Measurements from ENCODE around the gene NEBL. TPM values are rescaled to one million over a fixed set of nuclear protein-coding genes. Genes with fewer than 3 reads are reported as not detected.

The NEBL gene
- total and polyA plus RNA-seq, 2 experiments from 2014 or later, result 6.3 to 12.3 TPM

- no peak overlapping the region for H3K4me3 ChIP-seq
- no peaks in the 10 kb centered on the region for H3K36me3 ChIP-seq (replicated peaks; ENCODE audit: insufficient read depth, low read depth)
- no peaks in the 10 kb centered on the region for H3K79me2 ChIP-seq
- H3K9me3 ChIP-seq (ENCODE audit: low read depth), result no peaks in the 10 kb centered on the region
- DNase-seq (ENCODE audit: low spot score), result no peak
- no peaks in the 10 kb centered on the region for H3K9me2 ChIP-seq (replicated peaks; ENCODE audit: insufficient read depth)
- H4K20me1 ChIP-seq (ENCODE audit: insufficient read depth, poor library complexity, severe bottlenecking), result no peaks in the 10 kb centered on the region
- no peak overlapping the region for H3K27ac ChIP-seq
- no peak overlapping the region for H3K4me2 ChIP-seq
- 71% methylated on average over 5 of the region's 5 CpGs for WGBS (ENCODE audit: low lambda C conversion rate, missing lambda C conversion rate)
- no peaks in the 10 kb centered on the region for H3K27me3 ChIP-seq
- H3K4me1 ChIP-seq (ENCODE audit: insufficient read depth), result no peaks in the 10 kb centered on the region
- no peak for TF ChIP-seq EZH2 (IDR thresholded peaks at IDR 0.05; ENCODE audit: borderline replicate concordance)
- TF ChIP-seq EZH2phosphoT487 (IDR thresholded peaks at IDR 0.05; ENCODE audit: low read depth, severe bottlenecking, unreplicated experiment), result no peak
- TF ChIP-seq, protein P1, sequence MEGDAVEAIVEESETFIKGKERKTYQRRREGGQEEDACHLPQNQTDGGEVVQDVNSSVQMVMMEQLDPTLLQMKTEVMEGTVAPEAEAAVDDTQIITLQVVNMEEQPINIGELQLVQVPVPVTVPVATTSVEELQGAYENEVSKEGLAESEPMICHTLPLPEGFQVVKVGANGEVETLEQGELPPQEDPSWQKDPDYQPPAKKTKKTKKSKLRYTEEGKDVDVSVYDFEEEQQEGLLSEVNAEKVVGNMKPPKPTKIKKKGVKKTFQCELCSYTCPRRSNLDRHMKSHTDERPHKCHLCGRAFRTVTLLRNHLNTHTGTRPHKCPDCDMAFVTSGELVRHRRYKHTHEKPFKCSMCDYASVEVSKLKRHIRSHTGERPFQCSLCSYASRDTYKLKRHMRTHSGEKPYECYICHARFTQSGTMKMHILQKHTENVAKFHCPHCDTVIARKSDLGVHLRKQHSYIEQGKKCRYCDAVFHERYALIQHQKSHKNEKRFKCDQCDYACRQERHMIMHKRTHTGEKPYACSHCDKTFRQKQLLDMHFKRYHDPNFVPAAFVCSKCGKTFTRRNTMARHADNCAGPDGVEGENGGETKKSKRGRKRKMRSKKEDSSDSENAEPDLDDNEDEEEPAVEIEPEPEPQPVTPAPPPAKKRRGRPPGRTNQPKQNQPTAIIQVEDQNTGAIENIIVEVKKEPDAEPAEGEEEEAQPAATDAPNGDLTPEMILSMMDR (IDR thresholded peaks at IDR 0.05; ENCODE audit: poor library complexity), result no peak
- H2AFZ ChIP-seq, result no peak overlapping the region
Observed at GRCh38 chr10:20922451-20922850, 25.3 kb upstream of the NEBL start.

DNA sequence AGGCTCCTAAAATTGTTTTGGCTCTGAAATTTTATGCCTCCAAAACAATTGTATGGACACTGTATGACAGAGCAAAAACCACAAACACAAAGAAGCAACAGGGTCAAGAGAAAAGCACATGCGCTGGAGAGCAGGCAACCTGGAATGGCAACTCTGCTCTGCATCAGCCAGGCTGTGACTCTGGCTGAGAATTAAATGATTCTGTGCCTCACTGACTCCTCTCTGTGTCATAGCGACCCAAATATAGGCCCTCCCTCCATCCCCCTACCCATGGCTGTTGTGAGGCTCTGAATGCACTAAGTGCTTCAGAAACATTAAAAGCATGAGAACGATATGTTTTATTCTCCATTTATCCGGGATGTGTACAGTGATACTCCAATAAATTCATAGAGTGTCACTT, 24.9 kb upstream of the NEBL start:
- 80% methylated on average over 4 of the region's 4 CpGs for WGBS (ENCODE audit: low lambda C conversion rate, missing lambda C conversion rate)
- Histone ChIP-seq H2AFZ (no peak overlapping the region), H3K4me1 (ENCODE audit: insufficient read depth) (no peaks in the 10 kb centered on the region), H4K20me1 (ENCODE audit: insufficient read depth, poor library complexity, severe bottlenecking) (no peaks in the 10 kb centered on the region), H3K27ac (no peak overlapping the region), H3K4me3 (no peak overlapping the region), H3K79me2 (no peaks in the 10 kb centered on the region), H3K36me3 (replicated peaks; ENCODE audit: insufficient read depth, low read depth) (no peaks in the 10 kb centered on the region), H3K9me3 (ENCODE audit: low read depth) (no peaks in the 10 kb centered on the region), H3K9me2 (replicated peaks; ENCODE audit: insufficient read depth) (no peaks in the 10 kb centered on the region), H3K27me3 (no peaks in the 10 kb centered on the region), H3K4me2 (no peak overlapping the region)
- no peak for DNase-seq (ENCODE audit: low spot score)
- TF ChIP-seq EZH2 (IDR thresholded peaks at IDR 0.05; ENCODE audit: borderline replicate concordance) (no peak), EZH2phosphoT487 (IDR thresholded peaks at IDR 0.05; ENCODE audit: low read depth, severe bottlenecking, unreplicated experiment) (no peak)
- TF ChIP-seq, protein P1 (IDR thresholded peaks at IDR 0.05; ENCODE audit: poor library complexity), result no peak

- no peaks in the 10 kb centered on the region for H3K4me1 ChIP-seq (ENCODE audit: insufficient read depth)
- no peak overlapping the region for H3K27ac ChIP-seq
- no peak overlapping the region for H3K4me3 ChIP-seq
- TF ChIP-seq EZH2 (IDR thresholded peaks at IDR 0.05; ENCODE audit: borderline replicate concordance) (no peak), EZH2phosphoT487 (IDR thresholded peaks at IDR 0.05; ENCODE audit: low read depth, severe bottlenecking, unreplicated experiment) (no peak)
- TF ChIP-seq, protein P1 (IDR thresholded peaks at IDR 0.05; ENCODE audit: poor library complexity), result no peak
- no peaks in the 10 kb centered on the region for H3K9me2 ChIP-seq (replicated peaks; ENCODE audit: insufficient read depth)
- no peaks in the 10 kb centered on the region for H3K9me3 ChIP-seq (ENCODE audit: low read depth)
- no peaks in the 10 kb centered on the region for H3K27me3 ChIP-seq
- no peaks in the 10 kb centered on the region for H4K20me1 ChIP-seq (ENCODE audit: insufficient read depth, poor library complexity, severe bottlenecking)
- H3K79me2 ChIP-seq, result no peaks in the 10 kb centered on the region
- no peaks in the 10 kb centered on the region for H3K36me3 ChIP-seq (replicated peaks; ENCODE audit: insufficient read depth, low read depth)
- 86% methylated on average over 2 of the region's 2 CpGs for WGBS (ENCODE audit: low lambda C conversion rate, missing lambda C conversion rate)
- H3K4me2 ChIP-seq, result no peak overlapping the region
- H2AFZ ChIP-seq, result no peak overlapping the region
- no peak for DNase-seq (ENCODE audit: low spot score)
Observed at GRCh38 chr10:20920061-20920460, 22.9 kb upstream of the NEBL start.

GRCh38 chr10:20919481-20919880, 22.4 kb upstream of the NEBL start:
- Histone ChIP-seq H3K27ac (no peak overlapping the region), H3K9me2 (replicated peaks; ENCODE audit: insufficient read depth) (no peaks in the 10 kb centered on the region), H3K4me1 (ENCODE audit: insufficient read depth) (no peaks in the 10 kb centered on the region), H3K4me3 (no peak overlapping the region), H3K4me2 (no peak overlapping the region), H3K36me3 (replicated peaks; ENCODE audit: insufficient read depth, low read depth) (no peaks in the 10 kb centered on the region), H4K20me1 (ENCODE audit: insufficient read depth, poor library complexity, severe bottlenecking) (no peaks in the 10 kb centered on the region), H2AFZ (no peak overlapping the region), H3K27me3 (no peaks in the 10 kb centered on the region), H3K9me3 (ENCODE audit: low read depth) (no peaks in the 10 kb centered on the region), H3K79me2 (no peaks in the 10 kb centered on the region)
- 86% methylated on average over 4 of the region's 4 CpGs for WGBS (ENCODE audit: low lambda C conversion rate, missing lambda C conversion rate)
- no peak for DNase-seq (ENCODE audit: low spot score)
- no peak for TF ChIP-seq EZH2 (IDR thresholded peaks at IDR 0.05; ENCODE audit: borderline replicate concordance)
- no peak for TF ChIP-seq EZH2phosphoT487 (IDR thresholded peaks at IDR 0.05; ENCODE audit: low read depth, severe bottlenecking, unreplicated experiment)
- TF ChIP-seq, protein P1 (IDR thresholded peaks at IDR 0.05; ENCODE audit: poor library complexity), result no peak
